GM21576 (cell line): ENCODE measurements around the gene GJB3.
"Not testable (repeated sequence)": the region's sequence is repeated elsewhere in the genome, so short reads cannot be mapped to it uniquely, and the experiment has no call there.

Experiments
- ATAC-seq: cut with Tn5 transposase; IDR thresholded peaks from one replicate; pipeline ENCODE4 v1.9.1; 2021; ENCODE audit warnings: mild to moderate bottlenecking, moderate library complexity; ENCODE audit not compliant: unreplicated experiment

The GJB3 gene

DNA sequence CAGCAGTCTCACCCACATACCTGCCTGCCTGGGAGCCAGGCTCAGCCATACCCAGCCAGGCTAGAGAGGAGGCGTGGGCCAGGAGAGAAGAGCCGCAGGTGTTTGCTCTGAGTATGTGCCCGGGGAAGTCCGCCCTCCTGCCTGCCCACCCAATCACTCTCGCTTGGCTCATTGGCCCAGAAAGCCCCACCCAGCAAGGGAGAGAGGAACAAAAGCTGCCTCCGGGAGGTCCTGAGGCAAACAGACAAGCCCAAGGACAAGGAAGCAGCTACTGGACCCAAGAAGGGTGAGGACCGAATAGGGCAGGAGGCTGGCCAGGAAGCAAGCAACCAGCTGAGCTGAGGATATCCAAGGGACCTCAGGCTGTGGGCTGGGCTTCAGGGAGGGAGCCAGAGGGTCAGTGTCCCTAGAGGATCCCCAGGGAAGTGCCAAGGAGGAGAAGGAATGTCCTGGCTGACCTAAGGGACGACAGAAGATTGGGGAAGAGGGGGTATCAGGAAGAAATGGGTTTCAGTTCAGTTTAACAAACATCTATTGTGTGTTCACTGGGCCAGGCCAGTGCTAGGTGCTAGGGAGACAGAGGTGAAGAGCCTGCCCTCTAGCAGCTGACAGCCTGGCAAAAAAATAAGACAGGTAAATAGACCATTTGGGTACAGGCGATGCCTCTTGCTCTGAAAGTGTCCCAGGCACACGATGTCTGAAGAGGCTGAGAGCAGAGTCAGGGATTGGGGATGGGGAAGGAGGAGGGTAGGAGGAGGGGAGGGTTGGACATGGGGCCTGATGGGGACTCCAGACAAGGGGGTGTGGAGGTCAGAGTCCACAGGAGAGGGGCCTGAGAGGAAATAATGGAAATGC is 21.3 kb upstream of the GJB3 start, which contains the start of gene GJB4:
Gene GJB4 (plus strand): TSS at position 238 of the 855 bp plus-strand sequence. CDS start 1,515 bp downstream, outside the sequence.
- no peak for ATAC-seq

DNA sequence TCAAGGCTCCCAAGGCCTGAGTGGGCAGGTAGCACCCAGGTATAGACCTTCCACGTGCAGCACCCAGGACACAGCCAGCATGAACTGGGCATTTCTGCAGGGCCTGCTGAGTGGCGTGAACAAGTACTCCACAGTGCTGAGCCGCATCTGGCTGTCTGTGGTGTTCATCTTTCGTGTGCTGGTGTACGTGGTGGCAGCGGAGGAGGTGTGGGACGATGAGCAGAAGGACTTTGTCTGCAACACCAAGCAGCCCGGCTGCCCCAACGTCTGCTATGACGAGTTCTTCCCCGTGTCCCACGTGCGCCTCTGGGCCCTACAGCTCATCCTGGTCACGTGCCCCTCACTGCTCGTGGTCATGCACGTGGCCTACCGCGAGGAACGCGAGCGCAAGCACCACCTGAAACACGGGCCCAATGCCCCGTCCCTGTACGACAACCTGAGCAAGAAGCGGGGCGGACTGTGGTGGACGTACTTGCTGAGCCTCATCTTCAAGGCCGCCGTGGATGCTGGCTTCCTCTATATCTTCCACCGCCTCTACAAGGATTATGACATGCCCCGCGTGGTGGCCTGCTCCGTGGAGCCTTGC is 19.7 kb upstream of the GJB3 start:
- no peak for ATAC-seq

DNA sequence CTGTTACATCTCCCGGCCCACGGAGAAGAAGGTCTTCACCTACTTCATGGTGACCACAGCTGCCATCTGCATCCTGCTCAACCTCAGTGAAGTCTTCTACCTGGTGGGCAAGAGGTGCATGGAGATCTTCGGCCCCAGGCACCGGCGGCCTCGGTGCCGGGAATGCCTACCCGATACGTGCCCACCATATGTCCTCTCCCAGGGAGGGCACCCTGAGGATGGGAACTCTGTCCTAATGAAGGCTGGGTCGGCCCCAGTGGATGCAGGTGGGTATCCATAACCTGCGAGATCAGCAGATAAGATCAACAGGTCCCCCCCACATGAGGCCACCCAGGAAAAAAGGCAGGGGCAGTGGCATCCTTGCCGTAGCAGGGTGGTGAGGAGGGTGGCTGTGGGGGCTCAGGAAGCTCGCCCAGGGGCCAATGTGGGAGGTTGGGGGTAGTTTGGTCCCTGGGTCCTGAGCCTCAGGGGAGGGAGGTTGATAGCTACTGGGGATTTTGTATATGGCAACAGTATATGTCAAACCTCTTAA is 19.2 kb upstream of the GJB3 start:
- no peak for ATAC-seq

DNA sequence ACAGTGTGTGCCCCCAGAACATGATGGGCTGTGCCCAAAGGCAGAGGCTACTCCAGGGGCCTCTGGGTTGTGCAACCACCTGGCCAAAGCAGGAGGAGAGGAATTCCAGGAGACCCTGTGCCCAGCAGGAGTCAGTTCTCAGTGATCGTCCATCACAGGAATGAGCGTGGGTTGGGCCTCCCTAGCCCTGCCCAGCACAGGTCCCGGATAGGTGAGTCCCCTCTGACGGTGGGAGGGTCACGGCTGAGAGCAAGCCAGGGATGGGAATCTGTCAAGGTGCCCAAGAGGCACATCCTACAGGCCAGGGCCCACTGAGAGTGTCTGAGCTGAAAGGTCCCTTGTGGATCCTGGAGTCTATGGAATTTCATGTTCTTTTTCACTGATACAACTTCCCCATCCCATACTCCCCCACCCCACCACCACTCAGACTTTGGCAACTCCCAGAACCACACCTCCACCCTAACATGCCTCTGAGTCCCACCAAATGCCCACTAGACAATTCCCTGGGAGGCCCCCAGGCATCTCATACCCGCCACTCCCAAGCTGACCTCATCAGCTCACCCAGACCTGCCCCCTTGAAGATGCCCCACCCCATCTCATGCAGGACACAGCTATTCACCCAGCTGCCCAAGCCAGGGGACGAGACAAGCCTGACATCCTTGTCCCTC is 18.4 kb upstream of the GJB3 start:
- no peak for ATAC-seq

DNA sequence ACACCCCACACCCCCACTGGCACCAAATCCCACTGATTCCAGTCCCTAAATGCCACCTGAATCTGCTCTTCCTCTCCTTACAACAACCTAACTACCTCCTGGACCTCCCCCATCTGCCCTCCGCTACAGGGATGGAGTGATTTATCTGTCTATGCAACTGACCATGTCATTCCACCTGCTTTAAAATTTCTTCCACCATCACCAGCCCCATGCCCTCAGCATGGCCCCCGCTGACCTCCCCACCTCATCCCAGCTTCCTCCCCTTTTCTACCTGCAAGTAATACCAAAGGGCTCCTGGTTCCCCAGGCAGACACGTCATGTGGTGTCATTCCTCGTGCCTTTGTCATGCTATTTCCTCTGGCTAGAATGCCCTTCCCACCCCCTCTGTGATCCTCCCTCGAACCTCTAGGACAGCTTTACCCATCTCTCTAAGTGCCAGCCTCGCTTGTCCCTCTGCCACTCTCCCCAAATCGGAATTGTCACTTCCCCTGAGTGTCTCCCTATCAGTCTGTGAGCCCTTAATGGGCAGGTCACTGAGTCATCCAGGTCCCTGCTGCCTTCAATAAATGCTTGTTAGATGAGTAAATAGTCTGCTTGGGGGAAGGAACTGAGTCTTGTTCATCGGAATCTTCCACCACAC is 17.8 kb upstream of the GJB3 start:
- no peak for ATAC-seq

DNA sequence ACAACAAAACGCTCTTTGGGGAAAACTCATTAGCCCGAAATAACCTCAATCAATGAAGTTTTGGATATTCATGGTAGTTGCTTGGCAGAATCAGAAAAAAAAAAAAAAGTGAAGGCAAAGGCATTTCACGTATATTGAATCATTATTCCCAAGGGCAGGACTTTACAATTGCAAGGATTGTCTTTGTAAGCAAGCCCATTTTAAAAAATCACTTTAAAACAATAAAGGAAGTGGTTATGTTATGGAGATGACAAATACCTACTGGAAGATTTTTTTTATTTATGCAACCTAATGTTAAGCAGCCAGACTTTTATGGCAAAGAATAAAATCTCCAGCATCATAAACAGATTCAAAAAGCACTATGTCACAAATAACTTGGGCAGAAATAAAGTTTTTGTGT is 12.2 kb upstream of the GJB3 start:
- ATAC-seq = no peak

DNA sequence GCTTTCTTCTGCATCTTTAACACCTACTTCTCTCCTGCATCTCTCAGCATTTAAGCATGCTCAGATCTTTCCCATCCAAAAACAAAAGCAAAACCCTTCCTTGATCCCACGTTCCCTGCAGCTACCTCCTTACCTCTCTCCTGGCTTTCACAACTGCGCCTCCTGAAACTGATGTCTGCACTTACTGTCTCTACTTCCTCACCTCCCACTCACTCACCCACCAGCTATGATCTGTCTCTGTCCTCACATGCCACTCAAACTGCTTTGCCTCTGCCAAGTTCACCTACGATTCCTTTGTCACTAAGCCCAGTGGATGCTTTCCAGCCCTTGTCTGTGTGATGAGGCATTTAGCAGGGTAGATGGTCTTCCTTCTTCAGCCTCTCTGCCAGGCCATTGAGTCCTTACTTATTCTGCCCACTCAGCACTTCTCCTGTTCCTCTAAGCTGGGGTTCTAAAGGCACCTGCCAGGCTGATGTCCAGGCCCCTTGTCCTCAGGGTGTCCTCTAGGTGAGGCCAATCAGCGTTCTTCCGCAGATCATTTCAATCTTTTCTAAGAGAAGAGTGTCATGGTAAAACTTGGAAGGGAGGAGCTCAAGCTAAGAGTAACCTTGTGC is 10.0 kb upstream of the GJB3 start:
- no peak for ATAC-seq

DNA sequence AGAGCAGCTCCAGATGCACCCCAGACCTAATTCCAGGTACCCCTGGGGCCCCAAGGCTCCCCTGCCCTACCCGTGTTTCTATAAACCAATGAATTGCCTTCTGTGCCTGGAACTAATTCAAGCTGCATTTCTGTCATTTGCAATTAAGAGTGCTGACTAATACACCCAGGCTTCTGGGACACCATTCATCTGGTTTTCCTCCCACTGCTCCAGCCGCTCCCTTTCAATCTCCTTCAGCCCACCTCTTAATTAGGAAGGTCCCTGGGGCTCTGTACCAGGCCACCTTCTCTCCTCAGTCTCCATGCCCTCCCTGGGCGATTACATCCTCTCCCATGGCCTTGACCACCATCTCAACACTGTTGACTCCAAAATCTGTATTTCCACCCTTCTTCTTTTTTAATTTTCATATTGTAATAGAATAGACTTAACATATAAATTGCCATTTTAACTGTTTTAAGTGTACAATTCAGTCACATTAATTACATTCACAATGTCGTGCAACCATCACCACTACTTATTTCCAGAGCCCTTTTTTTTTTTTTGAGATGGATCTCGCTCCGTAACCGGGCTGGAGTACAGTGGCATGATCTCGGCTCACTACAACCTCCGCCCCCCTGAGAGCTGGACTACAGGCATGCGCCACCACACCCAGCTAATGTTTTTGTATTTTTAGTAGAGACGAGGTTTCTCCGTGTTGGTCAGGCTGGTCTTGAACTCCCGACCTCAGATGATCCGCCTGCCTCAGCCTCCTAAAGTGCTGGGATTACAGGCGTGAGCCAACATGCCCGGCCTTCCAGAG is 9.2 kb upstream of the GJB3 start:
- no peak for ATAC-seq

DNA sequence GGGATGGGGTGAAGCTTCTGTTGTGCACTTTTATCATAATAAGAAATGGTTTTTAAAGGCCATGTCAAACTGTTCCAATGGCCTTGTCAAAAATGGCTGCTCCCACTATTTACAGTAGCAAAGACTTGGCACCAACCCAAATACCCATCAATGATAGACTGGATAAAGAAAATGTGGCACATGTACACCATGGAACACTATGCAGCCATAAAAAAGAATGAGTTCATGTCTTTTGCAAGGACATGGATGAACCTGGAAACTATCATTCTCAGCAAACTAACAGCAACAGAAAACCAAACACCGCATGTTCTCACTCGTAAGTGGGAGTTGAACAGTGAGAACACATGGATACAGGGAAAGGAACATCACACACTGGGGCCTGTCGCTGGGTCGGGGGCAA is 7.9 kb upstream of the GJB3 start:
- ATAC-seq = not testable (repeated sequence)

DNA sequence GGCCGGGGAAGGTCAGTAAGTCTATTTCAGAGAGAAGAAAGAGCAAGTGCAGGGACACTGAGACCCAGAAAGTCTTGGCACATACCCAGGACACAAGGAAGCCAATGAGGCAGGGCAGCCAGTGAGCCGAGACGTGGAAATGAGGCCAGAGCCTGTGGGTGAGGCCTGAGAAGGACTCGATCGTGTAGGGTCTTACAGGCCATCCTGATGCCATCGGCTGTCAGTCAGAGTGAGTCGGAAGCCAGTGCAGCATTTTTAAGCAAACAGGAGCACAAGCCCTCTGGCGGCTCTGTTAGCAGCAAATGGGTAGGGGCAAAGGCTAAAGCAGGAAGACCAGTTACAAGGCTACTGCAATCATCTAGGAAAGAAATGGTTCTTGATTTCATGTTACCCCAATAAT is 6.1 kb upstream of the GJB3 start:
- no peak for ATAC-seq

DNA sequence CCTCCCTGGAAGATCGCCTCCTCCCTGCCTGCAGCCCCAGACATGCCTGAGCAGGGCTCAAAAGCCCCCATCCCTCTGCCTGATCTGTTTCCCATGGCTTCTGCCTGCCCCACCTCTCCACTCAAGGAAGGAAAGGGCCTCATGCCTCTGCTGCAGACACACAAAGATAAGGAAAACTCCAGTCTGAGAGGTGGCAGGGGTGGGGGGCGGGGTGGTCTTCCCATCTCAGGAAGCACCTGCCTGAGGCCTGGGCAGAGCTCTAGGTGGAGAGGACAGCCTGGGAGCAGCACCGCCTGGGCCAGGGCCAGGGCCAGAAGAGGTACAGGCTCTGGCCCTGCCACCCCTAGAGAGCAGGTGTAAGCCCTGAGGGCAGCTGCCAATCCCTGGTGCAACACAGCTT is 4.1 kb upstream of the GJB3 start:
- ATAC-seq = no peak

DNA sequence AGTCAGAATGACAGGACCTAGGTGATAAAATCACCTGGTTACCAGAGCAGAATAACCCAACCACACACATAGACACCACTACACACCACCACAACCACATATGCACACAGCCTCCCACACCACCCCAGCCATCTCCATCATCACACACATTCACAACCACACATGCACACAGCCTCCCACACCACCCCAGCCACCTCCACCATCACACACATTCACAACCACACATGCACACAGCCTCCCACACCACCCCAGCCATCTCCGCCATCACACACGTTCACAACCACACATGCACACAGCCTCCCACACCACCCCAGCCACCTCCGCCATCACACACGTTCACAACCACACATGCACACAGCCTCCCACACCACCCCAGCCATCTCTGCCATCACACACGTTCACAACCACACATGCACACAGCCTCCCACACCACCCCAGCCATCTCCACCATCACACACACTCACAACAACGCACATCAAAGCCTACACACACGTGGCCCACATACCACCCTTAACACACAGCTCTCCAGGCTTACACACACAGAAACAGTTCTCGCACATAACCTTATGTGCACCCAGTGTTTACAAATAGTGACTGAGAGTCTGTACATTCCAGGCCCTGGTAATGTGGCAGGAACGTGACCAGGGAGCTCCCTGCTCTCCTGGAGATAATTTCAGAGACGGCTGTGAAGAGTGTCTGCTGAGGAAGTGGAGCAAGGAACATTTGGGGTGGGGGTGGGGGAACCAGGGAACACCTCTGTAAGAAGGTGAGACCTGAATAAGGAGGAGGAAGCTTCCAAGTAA is 3.3 kb upstream of the GJB3 start:
- no peak for ATAC-seq

DNA sequence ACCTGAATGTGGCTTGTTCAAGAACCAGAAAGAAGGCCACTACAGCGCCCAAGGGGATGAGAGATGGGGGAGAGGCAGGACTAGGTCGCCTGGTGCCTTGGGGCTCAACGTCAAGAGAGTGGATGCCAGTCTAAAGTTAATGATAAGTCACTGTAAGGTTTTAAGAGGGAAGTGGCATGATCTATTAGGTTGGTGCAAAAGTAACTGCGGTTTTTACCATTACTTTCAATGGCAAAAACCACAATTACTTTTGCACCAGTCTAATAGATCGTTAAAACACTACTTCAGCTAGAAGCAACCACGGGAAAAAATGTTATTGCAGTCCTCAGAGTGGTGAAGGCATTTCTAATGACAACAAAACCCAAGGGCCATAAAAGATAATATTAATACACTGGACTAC is 2.6 kb upstream of the GJB3 start:
- ATAC-seq = no peak

DNA sequence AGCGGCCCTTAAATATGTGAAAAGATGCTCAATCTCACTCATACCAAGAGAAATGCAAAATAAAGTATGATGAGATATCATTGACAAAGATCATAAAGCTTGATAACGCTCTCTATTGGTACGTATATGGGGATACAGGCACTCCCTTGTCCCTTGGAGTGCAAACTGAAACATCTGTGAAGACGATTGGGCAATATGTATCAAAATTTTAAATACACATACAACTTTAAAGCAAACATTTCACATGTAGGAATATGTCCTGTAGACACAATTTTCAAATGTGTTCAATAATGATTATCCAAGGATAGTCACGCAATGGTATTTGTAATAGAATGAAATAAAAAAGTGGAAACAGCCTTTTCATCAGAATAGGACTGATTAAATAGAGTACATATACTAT is 2.0 kb upstream of the GJB3 start:
- ATAC-seq = no peak

DNA sequence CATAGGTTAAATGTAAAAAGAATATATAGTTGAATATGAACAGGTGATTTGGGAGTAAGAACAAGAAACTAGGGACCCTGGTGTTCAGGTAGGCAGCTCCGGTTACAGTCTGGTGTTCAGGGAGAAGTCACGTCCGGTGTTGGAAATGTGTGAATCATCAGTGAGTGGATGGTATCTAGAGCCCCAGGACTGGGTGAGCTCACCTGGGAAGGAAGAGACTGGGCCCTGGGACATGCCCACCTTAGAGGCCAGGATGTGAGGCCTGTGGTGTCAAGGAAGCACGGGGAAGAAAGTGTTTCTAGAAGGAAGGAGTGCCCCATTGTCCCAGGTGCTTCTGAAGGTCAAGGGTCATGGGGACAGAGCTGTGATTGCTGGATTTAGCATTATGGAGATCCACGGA is 1.5 kb upstream of the GJB3 start:
- no peak for ATAC-seq

DNA sequence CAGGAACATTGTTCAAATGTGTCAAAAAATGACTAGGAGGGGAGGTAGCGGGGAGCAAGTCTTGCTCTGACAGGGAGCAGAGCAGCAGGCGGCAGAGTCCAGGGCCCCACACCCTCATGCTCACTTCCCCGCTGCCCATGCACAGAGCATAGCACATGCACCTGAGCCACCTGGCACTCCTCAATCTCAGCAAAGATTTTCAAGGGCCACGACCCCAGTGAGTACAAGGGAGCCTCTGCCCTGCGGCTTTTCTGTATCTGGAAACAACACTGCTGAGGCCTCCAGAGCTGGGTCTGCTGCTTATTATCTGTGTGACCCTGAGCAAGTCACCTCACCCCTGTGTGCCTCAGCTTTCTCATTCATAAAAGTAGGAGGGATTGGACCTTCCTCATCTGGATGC is 1.1 kb upstream of the GJB3 start:
- ATAC-seq = no peak

DNA sequence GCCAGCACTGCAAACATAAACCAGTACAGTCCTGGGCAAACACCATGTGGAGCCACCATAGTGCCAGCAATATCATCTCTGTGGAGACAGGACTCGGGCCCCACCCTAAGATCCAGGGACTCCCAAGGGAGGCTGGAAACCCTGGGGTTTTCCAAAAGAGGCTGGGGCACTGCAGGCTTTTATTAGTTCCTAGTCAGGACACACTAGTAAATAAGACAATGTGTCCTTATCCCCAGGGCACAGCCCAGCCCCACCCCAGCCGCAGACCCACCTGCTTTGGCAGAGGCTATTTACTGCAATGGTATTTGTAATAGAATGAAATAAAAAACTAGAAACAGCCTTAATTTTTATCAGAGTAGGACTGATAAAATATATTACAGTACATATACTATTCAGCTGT is 486 bp upstream of the GJB3 start:
- no peak for ATAC-seq

DNA sequence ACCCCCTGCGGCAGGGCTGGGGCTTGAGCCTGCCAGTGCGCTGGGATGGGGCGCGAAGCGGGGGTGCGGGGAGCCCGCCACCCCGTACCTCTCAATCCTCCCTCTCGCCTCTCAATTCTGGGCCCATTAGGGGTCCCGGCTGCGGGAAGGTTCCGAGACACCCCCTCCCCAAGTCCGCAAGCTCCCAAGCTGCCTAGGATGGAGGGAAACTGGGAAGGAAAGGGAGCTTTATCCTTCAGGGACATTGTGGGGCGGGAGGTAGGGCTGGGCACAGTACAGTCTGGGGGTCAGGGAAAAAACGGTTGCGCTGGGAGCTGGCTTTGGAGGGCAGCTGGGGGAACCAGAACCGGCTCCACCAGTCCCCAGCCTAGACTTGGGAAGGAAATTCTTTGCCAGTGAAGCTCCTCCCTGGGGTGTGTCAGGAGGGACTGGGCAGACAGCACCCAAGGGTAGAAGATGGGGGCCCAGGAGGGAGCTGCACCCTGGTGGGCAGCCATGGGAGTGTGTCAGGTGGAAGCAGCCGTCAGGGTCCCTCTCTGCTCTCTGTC is 904 bp downstream of the GJB3 start:
- ATAC-seq = no peak

DNA sequence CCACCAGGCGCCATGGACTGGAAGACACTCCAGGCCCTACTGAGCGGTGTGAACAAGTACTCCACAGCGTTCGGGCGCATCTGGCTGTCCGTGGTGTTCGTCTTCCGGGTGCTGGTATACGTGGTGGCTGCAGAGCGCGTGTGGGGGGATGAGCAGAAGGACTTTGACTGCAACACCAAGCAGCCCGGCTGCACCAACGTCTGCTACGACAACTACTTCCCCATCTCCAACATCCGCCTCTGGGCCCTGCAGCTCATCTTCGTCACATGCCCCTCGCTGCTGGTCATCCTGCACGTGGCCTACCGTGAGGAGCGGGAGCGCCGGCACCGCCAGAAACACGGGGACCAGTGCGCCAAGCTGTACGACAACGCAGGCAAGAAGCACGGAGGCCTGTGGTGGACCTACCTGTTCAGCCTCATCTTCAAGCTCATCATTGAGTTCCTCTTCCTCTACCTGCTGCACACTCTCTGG is 3.8 kb downstream of the GJB3 start:
- ATAC-seq = no peak
